HepG2 (cell line): Measurements from ENCODE around the gene RAB2B. TPM values are rescaled to one million over a fixed set of nuclear protein-coding genes. Genes with fewer than 3 reads are reported as not detected.

Experiments
- ATAC-seq: fragments of 200-7000 bp; cut with Tn5 transposase; 3 replicates; pipeline ENCODE4 v1.9.1; 2020; ENCODE audit warnings: mild to moderate bottlenecking, moderate library complexity
- BruUV-seq: library from RNA; stranded (reverse); fragments of 400-500 nt; replicated peaks from 2 replicates; lab custom pipeline; 2021; lab: Mats Ljungman, UMichigan
- CTCF ChIA-PET: fragments of 300-600 bp; formaldehyde crosslinking; extraction: SDS; loops from one replicate; lab custom pipeline; 2021; ENCODE audit warnings: low total read pairs, inconsistent platforms, low intra/inter-chr PET ratio; lab: Yijun Ruan, JAX
- POLR2A ChIA-PET: fragments of 350-600 bp; sonication (Branson Sonifier 250); formaldehyde crosslinking; loops from one replicate; lab custom pipeline; 2020; ENCODE audit warnings: antibody characterized with exemption, inconsistent platforms; lab: Yijun Ruan, JAX
- DNase-seq: peaks from one replicate; pipeline ENCODE4 v3.0.0-alpha.2; 2015; ENCODE audit warnings: low spot score
- FAIRE-seq: peaks from 3 replicates; lab custom pipeline; 2011; peaks lifted over from hg19 to GRCh38; lab: Jason Lieb, UNC
- H2AFZ ChIP-seq: one replicate; pipeline ENCODE4 v1.6.1; 2011; ENCODE audit warnings: low read length, inconsistent platforms
- H3K27ac ChIP-seq: fragments of 300-600 bp; 3 replicates; pipeline ENCODE4 v1.8.0; 2011; ENCODE audit warnings: mixed run types, mild to moderate bottlenecking, mixed read lengths, low read length, inconsistent platforms; ENCODE audit not compliant: insufficient read depth; ENCODE audit errors: extremely low read length
- H3K27me3 ChIP-seq, 2 experiments: fragments of 200-600 bp in 1 of 2; 2 replicates in 1 of 2; 3 replicates in 1 of 2; pipeline versions ENCODE4 v1.6.0 to v1.8.0; 2011; ENCODE audit warnings: low read length in 2 of 2, mild to moderate bottlenecking in 2 of 2, moderate library complexity in 2 of 2, inconsistent platforms in 1 of 2; ENCODE audit not compliant: insufficient read depth in 2 of 2, control insufficient read depth in 1 of 2
- H3K36me3 ChIP-seq, 2 experiments: fragments of 200-600 bp in 1 of 2; replicated peaks in 1 of 2; 2 replicates in 1 of 2; 3 replicates in 1 of 2; pipeline versions ENCODE4 v1.5.1 to v1.8.0; 2011; ENCODE audit warnings: low read length in 2 of 2, inconsistent platforms in 1 of 2; ENCODE audit not compliant: insufficient read depth in 2 of 2, control insufficient read depth in 1 of 2
- H3K4me1 ChIP-seq: 2 replicates; pipeline ENCODE4 v1.5.1; 2012; ENCODE audit warnings: low read length, inconsistent platforms; ENCODE audit not compliant: insufficient read depth
- H3K4me2 ChIP-seq: 2 replicates; pipeline ENCODE4 v1.6.0; 2011; ENCODE audit warnings: low read depth, low read length, inconsistent platforms
- H3K4me3 ChIP-seq, 3 experiments: fragments of 200-600 bp in 1 of 3; sonication (generic), shearing (Covaris generic) in 1 of 3; replicated peaks in 1 of 3; 2 replicates each; pipeline ENCODE4 v1.5.1; 2011 to 2016; ENCODE audit warnings: low read length in 3 of 3, inconsistent platforms in 2 of 3, low read depth in 2 of 3, mild to moderate bottlenecking in 2 of 3, control low read depth in 1 of 3, mixed read lengths in 1 of 3; ENCODE audit not compliant: insufficient read depth in 1 of 3
- H3K79me2 ChIP-seq: one replicate; pipeline ENCODE4 v1.6.1; 2011; ENCODE audit warnings: low read length, inconsistent platforms; ENCODE audit not compliant: insufficient read depth
- H3K9ac ChIP-seq: 2 replicates; pipeline ENCODE4 v1.6.0; 2011; ENCODE audit warnings: mild to moderate bottlenecking, low read depth, low read length, inconsistent platforms; ENCODE audit not compliant: insufficient read depth
- H3K9me3 ChIP-seq: 2 replicates; pipeline ENCODE4 v1.5.1; 2012; ENCODE audit warnings: mild to moderate bottlenecking, low read length
- H4K20me1 ChIP-seq: 2 replicates; pipeline ENCODE4 v1.6.0; 2011; ENCODE audit warnings: inconsistent platforms, mild to moderate bottlenecking, low read length, moderate library complexity; ENCODE audit not compliant: insufficient read depth
- AHDC1 ChIP-seq: sonication (generic); formaldehyde crosslinking; IDR thresholded peaks from 2 replicates; pipeline ENCODE4 v1.5.1; 2020; ENCODE audit warnings: mild to moderate bottlenecking, missing genetic modification reagents, borderline replicate concordance
- ATF7 ChIP-seq, 2 experiments: fragments of 450-650 bp in 1 of 2; sonication (generic) in 1 of 2; formaldehyde crosslinking in 1 of 2; IDR thresholded peaks; 2 replicates each; pipeline versions ENCODE4 v1.4.0 to v1.6.1; 2016 to 2020; ENCODE audit warnings: antibody characterized with exemption in 1 of 2, mild to moderate bottlenecking in 1 of 2, missing genetic modification reagents in 1 of 2
- CEBPB ChIP-seq: IDR thresholded peaks from 2 replicates; pipeline ENCODE4 v1.6.1; 2011; ENCODE audit warnings: low read depth, low read length, improper control_type of control experiment, borderline replicate concordance
- MAFG ChIP-seq: sonication (generic); formaldehyde crosslinking; IDR thresholded peaks from 2 replicates; pipeline ENCODE4 v1.5.1; 2020; ENCODE audit warnings: mild to moderate bottlenecking, missing genetic modification reagents
- NFYB ChIP-seq: sonication (generic); formaldehyde crosslinking; IDR thresholded peaks from 2 replicates; pipeline ENCODE4 v1.4.0; 2020; ENCODE audit warnings: missing genetic modification reagents
- POLR2AphosphoS5 ChIP-seq: IDR thresholded peaks from 2 replicates; pipeline ENCODE4 v1.6.1; 2012; ENCODE audit warnings: low read depth, low read length
- POLR2G ChIP-seq: fragments of 200-400 bp; formaldehyde crosslinking; IDR thresholded peaks from 2 replicates; pipeline ENCODE4 v1.6.1; 2018; ENCODE audit warnings: mild to moderate bottlenecking, low read depth, low read length, moderate library complexity
- SMAD9 ChIP-seq: sonication (generic); formaldehyde crosslinking; IDR thresholded peaks from 2 replicates; pipeline ENCODE4 v1.5.1; 2020; ENCODE audit warnings: mild to moderate bottlenecking, missing genetic modification reagents
- ZNF143 ChIP-seq: sonication (generic); formaldehyde crosslinking; IDR thresholded peaks from 2 replicates; pipeline ENCODE4 v1.4.0; 2020; ENCODE audit warnings: missing genetic modification reagents
- ZNF207 ChIP-seq: fragments of 450-650 bp; IDR thresholded peaks from 2 replicates; pipeline ENCODE4 v1.6.1; 2016; ENCODE audit warnings: antibody characterized with exemption, borderline replicate concordance
- ZNF484 ChIP-seq: sonication (generic); formaldehyde crosslinking; IDR thresholded peaks from 2 replicates; pipeline ENCODE4 v1.5.1; 2020; ENCODE audit warnings: mild to moderate bottlenecking, low read depth, missing genetic modification reagents, borderline replicate concordance
- ZSCAN29 ChIP-seq: sonication (generic); formaldehyde crosslinking; conservative IDR thresholded peaks from 2 replicates; pipeline ENCODE4 v1.4.0; 2020; ENCODE audit warnings: mild to moderate bottlenecking, missing genetic modification reagents
- WGBS: methylation state at CpG from one replicate; pipeline ENCODE4 v1.1.6; 2017; ENCODE audit warnings: low lambda C conversion rate; 5-methylcytosine and 5-hydroxymethylcytosine counted together
- in situ Hi-C: cut with HindIII; loops from 2 replicates; pipeline ENCODE4 v1.10.0; 2017; ENCODE audit warnings: low pct_unique_long_range_greater_than_20kb; ENCODE audit not compliant: extremely low pct_ligation_motif_present
- intact Hi-C: fragments of 100-400 bp; cut with micrococcal nuclease; formaldehyde crosslinking; loops from one replicate; pipeline ENCODE4 v1.10.0; 2022; ENCODE audit not compliant: unreplicated experiment
- polyA plus RNA-seq, 8 experiments: library from polyadenylated mRNA; depleted of rRNA in 3 of 8; stranded (reverse) in 7 of 8; unstranded in 1 of 8; fragments of >200 nt; fragmentation: Illumina TruSeq in 4 of 8; extraction: Trizol in 4 of 8; gene quantifications; 2 replicates each; pipeline versions ENCODE4 v1.2.1 to v1.2.3, GENCODE V29; 2011 to 2016; ENCODE audit warnings: low read depth in 4 of 8, missing spikeins in 1 of 8, mixed read lengths in 1 of 8; ENCODE audit not compliant: insufficient read depth in 1 of 8
- total RNA-seq, 5 experiments: library from RNA; depleted of rRNA; stranded (reverse); fragments of >200 nt; fragmentation: Illumina TruSeq; extraction: Trizol; gene quantifications; 2 replicates each; pipeline ENCODE4 v1.2.3, GENCODE V29; 2016; ENCODE audit warnings: low read depth in 1 of 5

RAB2B gene
- total and polyA plus RNA-seq, 2 of the 13 experiments (the other 11 are each of a cell fraction or from before 2014, with no cell fraction given): 36.0 to 60.6 TPM

- no TSS peak for BruUV-seq
- WGBS: 98% methylated on average over 2 of the region's 2 CpGs
- CTCF ChIA-PET: interaction anchor here (6.4 kb wide), 1 partner anchor 62 kb away, joined by 104 read pairs; no protein-coding TSS in a partner anchor
These were observed 19.7 kb upstream of the RAB2B start for GRCh38 chr14:21496453-21496852.

DNA sequence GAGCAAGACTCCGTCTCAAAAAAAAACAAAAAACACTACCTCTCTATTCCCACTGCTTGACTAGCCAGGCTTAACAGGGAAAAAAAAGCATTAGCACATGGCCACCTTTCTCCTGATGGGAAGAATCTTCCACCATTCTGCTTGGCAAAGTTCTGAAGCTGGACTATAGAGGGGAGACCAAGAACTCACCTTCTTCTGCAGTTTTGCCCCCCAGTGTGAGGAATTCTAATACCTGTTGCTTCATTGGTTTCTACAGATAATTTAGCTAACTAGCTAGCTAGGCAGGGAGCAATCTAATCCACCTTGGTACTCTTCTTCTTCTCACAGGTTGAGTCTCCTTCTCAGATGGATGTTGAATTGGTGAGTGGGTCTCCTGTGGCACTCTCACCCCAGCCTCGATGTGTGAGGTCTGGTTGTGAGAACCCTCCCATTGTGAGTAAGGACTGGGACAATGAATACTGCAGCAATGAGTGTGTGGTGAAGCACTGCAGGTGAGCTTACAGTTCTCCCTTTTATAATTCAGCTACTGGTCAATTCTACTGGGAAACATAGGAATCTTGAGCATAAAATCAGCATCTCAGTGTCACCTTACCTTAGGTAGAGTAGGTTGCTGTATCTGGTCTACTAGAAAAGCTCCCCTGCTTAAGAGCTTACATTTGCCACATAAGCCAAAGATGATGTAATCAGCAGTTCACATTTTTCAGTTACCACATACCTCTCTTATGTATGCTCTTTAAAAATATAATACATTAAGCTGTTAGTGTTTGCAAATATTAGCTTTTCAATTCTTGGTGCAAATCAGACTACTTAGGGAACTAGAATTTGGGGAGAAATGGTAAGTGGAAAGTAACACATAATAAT lies 18.4 kb upstream of the RAB2B start:
- Histone ChIP-seq H2AFZ (no peak overlapping the region), H3K27me3 (no peaks in the 10 kb centered on the region), H3K9ac (no peak overlapping the region), H3K36me3 (peaks cover 35 to 81% of the 10 kb centered on the region in 2 experiments), H3K9me3 (no peaks in the 10 kb centered on the region), H3K4me2 (no peak overlapping the region), H3K4me3 (no peak overlapping the region), H4K20me1 (0 out of 2 replicates have a peak, but pooled peaks cover 2% of the 10 kb centered on the region), H3K4me1 (no peaks in the 10 kb centered on the region), H3K27ac (no peak overlapping the region), H3K79me2 (no peaks in the 10 kb centered on the region)
- CTCF ChIA-PET: interaction anchor here (6.4 kb wide), 1 partner anchor 63 kb away, joined by 104 read pairs; no protein-coding TSS in a partner anchor
- in situ Hi-C loops: no loop called here
- FAIRE-seq (no peak), DNase-seq (no peak), ATAC-seq (no peak)
- BruUV-seq: no TSS peak
- POLR2A ChIA-PET: interaction anchor here (0.8 to 8.7 kb wide), 6 partner anchors 16 to 62 kb away, joined by 3 to 91 read pairs (median 6); partner anchors contain the start of genes CHD8, METTL3, RAB2B and SALL2
- intact Hi-C loops: loop anchor here (5.0 kb wide), 1 partner anchor 38 kb away; the partner anchor contains the start of gene CHD8
- WGBS: 71% methylated on average over 2 of the region's 2 CpGs
- TF ChIP-seq AHDC1: no peak
- TF ChIP-seq SMAD9 (CRISPR knock-in tag): no peak
- peak; percentile 65 for TF ChIP-seq ATF7 (IDR thresholded peaks at IDR 0.05)
- TF ChIP-seq ATF7 (CRISPR knock-in tag; IDR thresholded peaks at IDR 0.05): no peak
- TF ChIP-seq ZNF207: no peak
- TF ChIP-seq ZNF143 (CRISPR knock-in tag): no peak
- TF ChIP-seq CEBPB: peak; percentile 60; the same call in 1 of the 2 replicates
- no peak for TF ChIP-seq ZSCAN29 (CRISPR knock-in tag)
- TF ChIP-seq ZNF484 (CRISPR knock-in tag): no peak
- TF ChIP-seq NFYB (CRISPR knock-in tag): no peak

More at GRCh38 chr14:21496453-21496852, 19.7 kb upstream of the RAB2B start:
- in situ Hi-C loops (no loop called here), intact Hi-C loops (loop anchor here (5.0 kb wide), 1 partner anchor 39 kb away; the partner anchor contains the start of gene CHD8)
- Histone ChIP-seq H2AFZ (no peak overlapping the region), H3K9ac (no peak overlapping the region), H3K9me3 (no peaks in the 10 kb centered on the region), H4K20me1 (0 out of 2 replicates have a peak, but pooled peaks cover 2% of the 10 kb centered on the region), H3K36me3 (peaks cover 41 to 81% of the 10 kb centered on the region in 2 experiments), H3K79me2 (no peaks in the 10 kb centered on the region), H3K4me3 (no peak overlapping the region), H3K4me1 (no peaks in the 10 kb centered on the region), H3K27me3 (no peaks in the 10 kb centered on the region), H3K27ac (no peak overlapping the region), H3K4me2 (no peak overlapping the region)
- POLR2A ChIA-PET: interaction anchor here (0.8 to 8.7 kb wide), 2 partner anchors 14 to 41 kb away, joined by 3 to 91 read pairs; partner anchors contain the start of genes CHD8 and METTL3
- FAIRE-seq (no peak), DNase-seq (no peak), ATAC-seq (no peak)
- peak; percentile 28; the same call in 1 of the 2 replicates for TF ChIP-seq POLR2AphosphoS5
- no peak for TF ChIP-seq MAFG (CRISPR knock-in tag)
- peak; percentile 27; the same call in 1 of the 2 replicates for TF ChIP-seq POLR2G
